ENCODE results near the gene LCE2A. TPM values are rescaled to one million over a fixed set of nuclear protein-coding genes. Genes with fewer than 3 reads are reported as not detected.

The LCE2A gene
- polyA plus RNA-seq, 1 of the 3 experiments (the other 2 are of a cell fraction): not detected

DNA sequence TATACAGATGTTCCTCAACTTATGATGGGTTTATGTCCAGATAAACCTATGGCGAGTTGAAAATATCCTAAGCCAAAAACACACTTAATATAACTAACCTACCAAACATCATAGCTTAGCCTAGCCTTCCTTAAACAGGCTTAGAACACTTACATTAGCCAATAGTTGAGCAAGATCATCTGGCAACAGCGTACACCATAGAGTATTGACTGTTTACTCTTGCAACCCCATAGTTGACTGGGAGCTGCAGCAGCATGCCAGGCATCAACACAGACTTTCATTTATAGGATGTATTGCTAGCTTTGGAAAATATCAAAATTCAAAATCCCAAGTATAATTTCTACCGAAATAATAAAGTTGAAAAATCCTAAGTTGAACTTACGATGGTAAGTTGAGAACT, 40.5 kb upstream of the LCE2A start:
- no peaks in the 10 kb centered on the region for H3K4me1 ChIP-seq (ENCODE audit: control insufficient read depth in 1 of 2, insufficient read depth in 2 of 2, low read depth in 1 of 2, low read length in 1 of 2)

DNA sequence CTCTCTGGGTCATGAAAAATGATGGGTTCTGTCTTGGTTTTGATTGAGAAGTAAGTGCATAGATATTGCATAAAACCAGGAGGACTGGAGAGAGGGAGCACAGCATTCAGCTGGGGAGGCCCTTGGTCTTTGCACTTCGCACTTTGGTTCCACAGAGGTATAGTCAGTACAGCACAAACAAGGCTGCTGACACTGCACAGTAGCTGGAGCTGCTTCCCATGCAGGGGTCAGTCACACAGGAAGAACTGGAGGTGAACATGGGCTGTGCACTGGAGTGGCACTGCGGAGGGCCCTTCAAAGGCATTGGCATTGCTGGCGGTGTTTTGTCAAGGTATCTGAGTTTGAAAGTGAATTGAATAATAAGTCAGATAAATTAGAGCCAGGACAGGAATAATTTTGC, 39.5 kb upstream of the LCE2A start:
- WGBS (ENCODE audit: low lambda C conversion rate): 0% methylated on average over 3 of the region's 3 CpGs
- no peak overlapping the region for H3K4me2 ChIP-seq
- peaks cover 6% of the 10 kb centered on the region for H3F3A ChIP-seq (replicated peaks; ENCODE audit: insufficient read depth)
- ChIA-PET CTCF (no interaction called here), POLR2A (no interaction called here)
- no peaks in the 10 kb centered on the region for H3K27me3 ChIP-seq (ENCODE audit: insufficient read depth)
- H3K9ac ChIP-seq: no peak overlapping the region
- H4K20me1 ChIP-seq (ENCODE audit: insufficient read depth): no peaks in the 10 kb centered on the region
- no peak overlapping the region for H3K27ac ChIP-seq (ENCODE audit: low read depth in 2 of 2, low read length in 1 of 2)
- H3K4me3 ChIP-seq (ENCODE audit: low read depth in 2 of 2, low read length in 1 of 2): no peak overlapping the region
- H3K4me1 ChIP-seq (ENCODE audit: control insufficient read depth in 1 of 2, insufficient read depth in 2 of 2, low read depth in 1 of 2, low read length in 1 of 2): no peaks in the 10 kb centered on the region
- no peaks in the 10 kb centered on the region for H3K9me3 ChIP-seq
- no peaks in the 10 kb centered on the region for H3K79me2 ChIP-seq (ENCODE audit: insufficient read depth)
- no peaks in the 10 kb centered on the region for H3K9me2 ChIP-seq
- DNase-seq: no peak
- H3K36me3 ChIP-seq (replicated peaks in 1 of 2; ENCODE audit: control insufficient read depth in 1 of 2, insufficient read depth in 2 of 2, low read length in 1 of 2): no peaks in the 10 kb centered on the region
- H2AFZ ChIP-seq (ENCODE audit: low read depth): no peak overlapping the region
- TF ChIP-seq MEF2A (IDR thresholded peaks at IDR 0.05; ENCODE audit: borderline replicate concordance, low read depth) (no peak), EZH2phosphoT487 (IDR thresholded peaks at IDR 0.05; ENCODE audit: borderline replicate concordance, low read depth) (no peak), TCF12 (IDR thresholded peaks at IDR 0.05) (no peak), NFIC (IDR thresholded peaks at IDR 0.05; ENCODE audit: borderline replicate concordance) (no peak), YY1 (IDR thresholded peaks at IDR 0.05; ENCODE audit: low read depth) (no peak), NRF1 (IDR thresholded peaks at IDR 0.05; ENCODE audit: low read depth, low read length) (no peak), MXI1 (IDR thresholded peaks at IDR 0.05; ENCODE audit: low read depth, low read length) (no peak), GABPA (IDR thresholded peaks at IDR 0.05; ENCODE audit: low read depth) (no peak), SMC3 (IDR thresholded peaks at IDR 0.05; ENCODE audit: low read depth, low read length) (no peak), FOXM1 (IDR thresholded peaks at IDR 0.05; ENCODE audit: low read depth) (no peak), TAF1 (IDR thresholded peaks at IDR 0.05; ENCODE audit: borderline replicate concordance, low read depth, low read length) (no peak)
- TF ChIP-seq, protein P1, sequence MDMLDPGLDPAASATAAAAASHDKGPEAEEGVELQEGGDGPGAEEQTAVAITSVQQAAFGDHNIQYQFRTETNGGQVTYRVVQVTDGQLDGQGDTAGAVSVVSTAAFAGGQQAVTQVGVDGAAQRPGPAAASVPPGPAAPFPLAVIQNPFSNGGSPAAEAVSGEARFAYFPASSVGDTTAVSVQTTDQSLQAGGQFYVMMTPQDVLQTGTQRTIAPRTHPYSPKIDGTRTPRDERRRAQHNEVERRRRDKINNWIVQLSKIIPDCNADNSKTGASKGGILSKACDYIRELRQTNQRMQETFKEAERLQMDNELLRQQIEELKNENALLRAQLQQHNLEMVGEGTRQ (IDR thresholded peaks at IDR 0.05; ENCODE audit: borderline replicate concordance, low read depth, low read length): no peak
- TF ChIP-seq, protein P2, sequence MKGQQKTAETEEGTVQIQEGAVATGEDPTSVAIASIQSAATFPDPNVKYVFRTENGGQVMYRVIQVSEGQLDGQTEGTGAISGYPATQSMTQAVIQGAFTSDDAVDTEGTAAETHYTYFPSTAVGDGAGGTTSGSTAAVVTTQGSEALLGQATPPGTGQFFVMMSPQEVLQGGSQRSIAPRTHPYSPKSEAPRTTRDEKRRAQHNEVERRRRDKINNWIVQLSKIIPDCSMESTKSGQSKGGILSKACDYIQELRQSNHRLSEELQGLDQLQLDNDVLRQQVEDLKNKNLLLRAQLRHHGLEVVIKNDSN (IDR thresholded peaks at IDR 0.05; ENCODE audit: borderline replicate concordance, low read depth): no peak
- TF ChIP-seq, protein P3, sequence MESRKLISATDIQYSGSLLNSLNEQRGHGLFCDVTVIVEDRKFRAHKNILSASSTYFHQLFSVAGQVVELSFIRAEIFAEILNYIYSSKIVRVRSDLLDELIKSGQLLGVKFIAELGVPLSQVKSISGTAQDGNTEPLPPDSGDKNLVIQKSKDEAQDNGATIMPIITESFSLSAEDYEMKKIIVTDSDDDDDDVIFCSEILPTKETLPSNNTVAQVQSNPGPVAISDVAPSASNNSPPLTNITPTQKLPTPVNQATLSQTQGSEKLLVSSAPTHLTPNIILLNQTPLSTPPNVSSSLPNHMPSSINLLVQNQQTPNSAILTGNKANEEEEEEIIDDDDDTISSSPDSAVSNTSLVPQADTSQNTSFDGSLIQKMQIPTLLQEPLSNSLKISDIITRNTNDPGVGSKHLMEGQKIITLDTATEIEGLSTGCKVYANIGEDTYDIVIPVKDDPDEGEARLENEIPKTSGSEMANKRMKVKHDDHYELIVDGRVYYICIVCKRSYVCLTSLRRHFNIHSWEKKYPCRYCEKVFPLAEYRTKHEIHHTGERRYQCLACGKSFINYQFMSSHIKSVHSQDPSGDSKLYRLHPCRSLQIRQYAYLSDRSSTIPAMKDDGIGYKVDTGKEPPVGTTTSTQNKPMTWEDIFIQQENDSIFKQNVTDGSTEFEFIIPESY (IDR thresholded peaks at IDR 0.05; ENCODE audit: borderline replicate concordance, low read depth): no peak
- TF ChIP-seq, protein P4, sequence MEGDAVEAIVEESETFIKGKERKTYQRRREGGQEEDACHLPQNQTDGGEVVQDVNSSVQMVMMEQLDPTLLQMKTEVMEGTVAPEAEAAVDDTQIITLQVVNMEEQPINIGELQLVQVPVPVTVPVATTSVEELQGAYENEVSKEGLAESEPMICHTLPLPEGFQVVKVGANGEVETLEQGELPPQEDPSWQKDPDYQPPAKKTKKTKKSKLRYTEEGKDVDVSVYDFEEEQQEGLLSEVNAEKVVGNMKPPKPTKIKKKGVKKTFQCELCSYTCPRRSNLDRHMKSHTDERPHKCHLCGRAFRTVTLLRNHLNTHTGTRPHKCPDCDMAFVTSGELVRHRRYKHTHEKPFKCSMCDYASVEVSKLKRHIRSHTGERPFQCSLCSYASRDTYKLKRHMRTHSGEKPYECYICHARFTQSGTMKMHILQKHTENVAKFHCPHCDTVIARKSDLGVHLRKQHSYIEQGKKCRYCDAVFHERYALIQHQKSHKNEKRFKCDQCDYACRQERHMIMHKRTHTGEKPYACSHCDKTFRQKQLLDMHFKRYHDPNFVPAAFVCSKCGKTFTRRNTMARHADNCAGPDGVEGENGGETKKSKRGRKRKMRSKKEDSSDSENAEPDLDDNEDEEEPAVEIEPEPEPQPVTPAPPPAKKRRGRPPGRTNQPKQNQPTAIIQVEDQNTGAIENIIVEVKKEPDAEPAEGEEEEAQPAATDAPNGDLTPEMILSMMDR (IDR thresholded peaks at IDR 0.05): no peak

More for the DNA sequence above, 40.5 kb upstream of the LCE2A start:
- Histone ChIP-seq H3K36me3 (replicated peaks in 1 of 2; ENCODE audit: control insufficient read depth in 1 of 2, insufficient read depth in 2 of 2, low read length in 1 of 2) (no peaks in the 10 kb centered on the region), H2AFZ (ENCODE audit: low read depth) (no peak overlapping the region), H3K27me3 (ENCODE audit: insufficient read depth) (no peaks in the 10 kb centered on the region), H4K20me1 (ENCODE audit: insufficient read depth) (no peaks in the 10 kb centered on the region), H3K9me3 (no peaks in the 10 kb centered on the region), H3K9me2 (no peaks in the 10 kb centered on the region), H3K9ac (no peak overlapping the region), H3K4me2 (no peak overlapping the region), H3K79me2 (ENCODE audit: insufficient read depth) (no peaks in the 10 kb centered on the region), H3K4me3 (ENCODE audit: low read depth in 2 of 2, low read length in 1 of 2) (no peak overlapping the region), H3K27ac (ENCODE audit: low read depth in 2 of 2, low read length in 1 of 2) (no peak overlapping the region), H3F3A (replicated peaks; ENCODE audit: insufficient read depth) (peaks cover 6% of the 10 kb centered on the region)
- TF ChIP-seq TEAD4 (IDR thresholded peaks at IDR 0.05; ENCODE audit: borderline replicate concordance, insufficient read depth) (no peak), RAD21 (IDR thresholded peaks at IDR 0.05; ENCODE audit: low read length) (no peak), CHD2 (IDR thresholded peaks at IDR 0.05; ENCODE audit: low read length, partially characterized antibody) (no peak), NFIC (IDR thresholded peaks at IDR 0.05; ENCODE audit: borderline replicate concordance) (no peak), FOXJ3 (CRISPR knock-in tag; IDR thresholded peaks at IDR 0.05) (no peak), JUND (IDR thresholded peaks at IDR 0.05) (no peak), TCF12 (IDR thresholded peaks at IDR 0.05) (no peak), GABPA (IDR thresholded peaks at IDR 0.05; ENCODE audit: low read depth) (no peak), ELF1 (IDR thresholded peaks at IDR 0.05) (no peak), MXI1 (IDR thresholded peaks at IDR 0.05; ENCODE audit: low read depth, low read length) (no peak), FOXM1 (IDR thresholded peaks at IDR 0.05; ENCODE audit: low read depth) (no peak), RCOR1 (IDR thresholded peaks at IDR 0.05; ENCODE audit: low read length) (no peak), EZH2phosphoT487 (IDR thresholded peaks at IDR 0.05; ENCODE audit: borderline replicate concordance, low read depth) (no peak)
- TF ChIP-seq, protein P5, sequence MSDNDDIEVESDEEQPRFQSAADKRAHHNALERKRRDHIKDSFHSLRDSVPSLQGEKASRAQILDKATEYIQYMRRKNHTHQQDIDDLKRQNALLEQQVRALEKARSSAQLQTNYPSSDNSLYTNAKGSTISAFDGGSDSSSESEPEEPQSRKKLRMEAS (IDR thresholded peaks at IDR 0.05; ENCODE audit: low read depth): no peak
- TF ChIP-seq, protein P1 (IDR thresholded peaks at IDR 0.05; ENCODE audit: borderline replicate concordance, low read depth, low read length): no peak
- 4% methylated on average over 4 of the region's 4 CpGs for WGBS (ENCODE audit: low lambda C conversion rate)
- POLR2A ChIA-PET: no interaction called here
- CTCF ChIA-PET: interaction anchor here (0.6 kb wide), 1 partner anchor 780 kb away, joined by 3 read pairs; no protein-coding TSS in a partner anchor
- DNase-seq: no peak

All from SK-N-SH (cell line).